GM12872 (cell line): ENCODE data around the gene ERCC4.

Source experiments
- CTCF ChIP-seq: IDR thresholded peaks from 3 replicates; pipeline ENCODE4 v1.5.1; 2011; ENCODE audit warnings: low read depth, mild to moderate bottlenecking, low read length, moderate library complexity; ENCODE audit not compliant: insufficient read depth

The ERCC4 gene

DNA sequence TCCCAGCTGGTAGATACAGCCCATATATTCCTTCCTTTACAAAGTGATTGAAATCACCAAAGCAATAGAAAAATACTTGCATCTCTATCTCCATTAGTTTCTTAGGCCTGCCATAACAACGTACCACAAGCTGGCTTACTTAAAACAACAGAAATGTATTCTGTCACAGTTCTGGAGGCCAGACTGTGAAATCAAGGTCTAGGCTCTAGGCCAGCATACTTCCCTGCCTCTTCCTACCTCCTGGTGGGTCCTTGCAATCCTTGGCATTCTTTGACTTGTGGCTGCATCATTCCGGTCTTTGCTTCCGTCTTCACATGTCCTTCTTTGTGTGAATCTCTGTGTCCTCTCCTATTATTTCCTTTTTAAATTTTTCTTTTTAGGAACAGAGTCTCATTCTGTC is 62.5 kb downstream of the ERCC4 start:
- no peak for TF ChIP-seq CTCF

DNA sequence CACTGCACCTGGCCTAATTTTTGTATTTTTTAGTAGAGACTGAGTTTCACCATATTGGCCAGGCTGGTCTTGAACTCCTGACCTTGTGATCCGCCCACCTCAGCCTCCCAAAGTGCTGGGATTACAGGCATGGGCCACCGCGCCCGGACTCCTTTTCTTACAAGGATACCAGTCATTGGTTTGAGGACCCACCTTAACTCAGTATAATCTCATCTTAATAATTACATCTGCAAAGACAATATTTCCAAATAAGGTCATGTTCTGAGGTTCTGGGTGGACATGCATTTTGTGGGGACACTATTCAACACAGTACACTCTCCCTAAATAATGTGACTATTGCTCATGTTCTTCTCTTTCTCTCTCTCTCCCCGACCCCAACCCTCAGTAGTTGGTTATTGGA is 63.7 kb downstream of the ERCC4 start:
- no peak for TF ChIP-seq CTCF

DNA sequence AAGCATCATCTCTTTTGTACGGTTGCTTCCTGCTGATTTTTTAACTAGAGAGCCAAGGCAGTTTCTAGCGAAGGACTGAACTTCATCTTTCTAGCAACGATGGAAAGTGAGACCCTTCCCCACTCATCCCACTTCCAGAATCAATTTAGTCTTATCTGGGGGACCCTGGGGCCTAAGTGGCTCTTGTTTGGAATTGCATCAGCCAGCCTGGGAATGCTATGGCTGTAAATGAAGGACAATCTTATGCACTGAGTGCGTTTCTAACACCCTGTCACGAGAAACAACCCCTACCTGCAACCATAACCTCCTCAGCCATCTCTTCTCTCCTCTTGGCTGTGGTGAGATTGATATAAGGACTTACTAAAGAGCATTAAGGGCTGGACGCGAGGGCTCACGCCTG is 64.8 kb downstream of the ERCC4 start:
- no peak for TF ChIP-seq CTCF

DNA sequence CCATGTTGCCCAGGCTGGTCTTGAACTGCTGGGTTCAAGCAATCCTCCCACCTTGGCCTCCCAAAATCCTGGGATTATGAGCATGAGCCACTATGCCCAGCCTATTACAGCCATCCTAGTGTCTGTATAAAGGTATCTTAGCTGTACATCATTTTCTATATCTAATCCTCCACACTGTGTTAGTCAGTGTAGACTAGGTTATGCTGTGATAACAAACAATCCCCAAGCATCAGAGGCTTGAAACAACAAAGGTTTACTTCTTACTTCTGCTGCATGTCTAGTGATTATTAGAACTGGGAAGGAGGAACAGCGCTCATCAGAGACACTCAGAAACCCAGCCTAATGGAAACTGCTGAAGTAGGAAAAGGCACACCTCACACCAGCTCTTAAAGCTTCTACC is 68.1 kb downstream of the ERCC4 start:
- no peak for TF ChIP-seq CTCF

- TF ChIP-seq CTCF = no peak
Observed at GRCh38 chr16:13992322-13992721, 72.4 kb downstream of the ERCC4 start.

DNA sequence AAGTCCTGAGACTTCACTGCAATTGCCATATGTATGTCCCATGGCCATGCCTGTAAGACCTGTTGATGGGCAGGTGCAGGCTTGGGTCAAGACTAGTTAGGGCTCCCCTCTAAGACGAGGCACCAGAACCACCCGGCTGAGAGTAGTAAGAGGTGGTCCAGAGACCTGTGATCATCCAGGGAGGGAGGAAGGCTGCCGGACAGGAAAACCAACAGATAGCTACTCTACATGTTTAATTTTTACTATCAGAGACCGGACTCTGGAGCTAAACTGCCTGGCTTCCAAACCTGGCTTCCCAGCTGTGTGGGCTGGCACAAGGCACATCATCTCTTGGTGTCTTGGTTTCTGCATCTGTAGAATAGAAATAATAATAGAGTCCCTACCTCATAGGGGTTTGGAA is 73.0 kb downstream of the ERCC4 start:
- TF ChIP-seq CTCF = no peak

- no peak for TF ChIP-seq CTCF
Observed at GRCh38 chr16:13994239-13995106, 74.5 kb downstream of the ERCC4 start.
